BE2C (cell line): ENCODE measurements around the gene ALPL.
"Not testable (repeated sequence)": the region's sequence is repeated elsewhere in the genome, so short reads cannot be mapped to it uniquely, and the experiment has no call there.

ENCODE experiments used
- DNase-seq: peaks from one replicate; pipeline ENCODE4 v3.0.0-alpha.2; 2020
- H3K27me3 ChIP-seq: fragments of 250-450 bp; sonication (Bioruptor Pico); 2 replicates; pipeline ENCODE4 v1.5.1; 2020; ENCODE audit warnings: mild to moderate bottlenecking
- H3K36me3 ChIP-seq: fragments of 250-450 bp; sonication (Bioruptor Pico); 2 replicates; pipeline ENCODE4 v1.5.1; 2020; ENCODE audit warnings: mild to moderate bottlenecking
- H3K4me1 ChIP-seq: fragments of 250-450 bp; sonication (Bioruptor Pico); 2 replicates; pipeline ENCODE4 v1.5.1; 2020
- H3K4me3 ChIP-seq: 2 replicates; pipeline ENCODE4 v1.5.1; 2011; ENCODE audit warnings: low read depth, low read length
- H3K9me3 ChIP-seq: fragments of 250-450 bp; sonication (Bioruptor Pico); 2 replicates; pipeline ENCODE4 v1.5.1; 2020
- TF ChIP-seq, protein P1 (sequence below): IDR thresholded peaks from 2 replicates; pipeline ENCODE4 v1.5.1; 2012; ENCODE audit warnings: mild to moderate bottlenecking, low read depth, low read length

The ALPL gene

DNA sequence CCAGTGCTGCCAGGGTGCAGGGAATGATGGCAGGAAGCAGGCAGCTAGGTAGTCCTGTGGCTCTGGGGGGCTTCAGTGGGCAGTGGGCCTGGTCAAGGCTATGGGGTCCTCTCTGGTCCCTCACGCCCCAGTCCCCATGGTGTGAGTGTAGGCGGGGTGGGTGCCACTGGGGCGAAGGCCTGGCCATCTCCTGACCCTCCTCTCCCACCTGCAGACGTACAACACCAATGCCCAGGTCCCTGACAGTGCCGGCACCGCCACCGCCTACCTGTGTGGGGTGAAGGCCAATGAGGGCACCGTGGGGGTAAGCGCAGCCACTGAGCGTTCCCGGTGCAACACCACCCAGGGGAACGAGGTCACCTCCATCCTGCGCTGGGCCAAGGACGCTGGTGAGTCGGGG lies 53.7 kb downstream of the ALPL start:
- TF ChIP-seq, protein P1, sequence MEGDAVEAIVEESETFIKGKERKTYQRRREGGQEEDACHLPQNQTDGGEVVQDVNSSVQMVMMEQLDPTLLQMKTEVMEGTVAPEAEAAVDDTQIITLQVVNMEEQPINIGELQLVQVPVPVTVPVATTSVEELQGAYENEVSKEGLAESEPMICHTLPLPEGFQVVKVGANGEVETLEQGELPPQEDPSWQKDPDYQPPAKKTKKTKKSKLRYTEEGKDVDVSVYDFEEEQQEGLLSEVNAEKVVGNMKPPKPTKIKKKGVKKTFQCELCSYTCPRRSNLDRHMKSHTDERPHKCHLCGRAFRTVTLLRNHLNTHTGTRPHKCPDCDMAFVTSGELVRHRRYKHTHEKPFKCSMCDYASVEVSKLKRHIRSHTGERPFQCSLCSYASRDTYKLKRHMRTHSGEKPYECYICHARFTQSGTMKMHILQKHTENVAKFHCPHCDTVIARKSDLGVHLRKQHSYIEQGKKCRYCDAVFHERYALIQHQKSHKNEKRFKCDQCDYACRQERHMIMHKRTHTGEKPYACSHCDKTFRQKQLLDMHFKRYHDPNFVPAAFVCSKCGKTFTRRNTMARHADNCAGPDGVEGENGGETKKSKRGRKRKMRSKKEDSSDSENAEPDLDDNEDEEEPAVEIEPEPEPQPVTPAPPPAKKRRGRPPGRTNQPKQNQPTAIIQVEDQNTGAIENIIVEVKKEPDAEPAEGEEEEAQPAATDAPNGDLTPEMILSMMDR: no peak

DNA sequence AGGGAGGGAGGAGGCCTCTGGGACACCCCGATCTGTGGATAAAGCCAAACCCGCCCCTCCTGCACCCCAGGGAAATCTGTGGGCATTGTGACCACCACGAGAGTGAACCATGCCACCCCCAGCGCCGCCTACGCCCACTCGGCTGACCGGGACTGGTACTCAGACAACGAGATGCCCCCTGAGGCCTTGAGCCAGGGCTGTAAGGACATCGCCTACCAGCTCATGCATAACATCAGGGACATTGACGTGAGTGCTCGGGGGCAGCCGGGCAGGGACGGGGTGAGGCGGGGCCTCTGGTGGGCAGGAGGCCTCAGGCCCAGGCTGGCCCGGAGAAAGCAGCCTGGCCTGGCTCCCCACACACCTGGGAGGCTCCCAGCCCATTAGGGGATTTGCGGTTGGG lies 54.7 kb downstream of the ALPL start:
- H3K9me3 ChIP-seq: no peaks in the 10 kb centered on the region
- no peak for DNase-seq
- TF ChIP-seq, protein P1: no peak
- no peaks in the 10 kb centered on the region for H3K4me1 ChIP-seq
- no peaks in the 10 kb centered on the region for H3K36me3 ChIP-seq
- H3K4me3 ChIP-seq: no peak overlapping the region
- H3K27me3 ChIP-seq: no peaks in the 10 kb centered on the region

More for the DNA sequence above, 53.7 kb downstream of the ALPL start:
- Histone ChIP-seq H3K9me3 (no peaks in the 10 kb centered on the region), H3K4me3 (no peak overlapping the region), H3K4me1 (no peaks in the 10 kb centered on the region), H3K27me3 (no peaks in the 10 kb centered on the region), H3K36me3 (no peaks in the 10 kb centered on the region)
- no peak for DNase-seq

DNA sequence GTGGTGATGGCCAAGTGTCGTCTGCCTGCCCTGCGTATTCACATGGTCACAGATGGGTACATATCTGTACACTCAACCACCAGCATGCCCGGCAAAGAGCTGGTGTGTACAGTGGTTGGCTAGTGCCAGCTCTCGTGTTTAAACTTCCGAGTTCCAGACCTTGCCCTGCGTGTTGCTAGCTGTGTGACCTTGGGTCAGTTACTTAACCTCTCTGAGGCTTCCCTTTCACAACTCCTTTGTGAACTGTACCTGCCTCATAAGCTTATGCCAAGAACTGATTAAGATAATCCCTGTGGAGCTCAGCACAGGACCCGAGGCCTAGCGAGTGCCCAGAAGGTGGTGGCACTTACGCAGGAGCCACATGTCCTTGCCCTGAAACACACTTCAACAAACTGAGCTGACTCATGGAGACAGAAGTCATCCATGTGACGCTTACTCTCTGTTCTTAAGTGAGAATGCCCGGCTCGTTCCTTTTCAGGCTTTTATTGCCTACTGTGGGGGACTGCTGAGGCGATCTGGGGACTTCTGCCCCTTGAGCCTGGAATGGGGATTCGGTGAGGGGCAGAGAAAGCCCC lies 55.4 kb downstream of the ALPL start:
- TF ChIP-seq, protein P1: no peak
- DNase-seq: no peak
- Histone ChIP-seq H3K4me1 (no peaks in the 10 kb centered on the region), H3K36me3 (no peaks in the 10 kb centered on the region), H3K4me3 (no peak overlapping the region), H3K9me3 (no peaks in the 10 kb centered on the region), H3K27me3 (no peaks in the 10 kb centered on the region)

DNA sequence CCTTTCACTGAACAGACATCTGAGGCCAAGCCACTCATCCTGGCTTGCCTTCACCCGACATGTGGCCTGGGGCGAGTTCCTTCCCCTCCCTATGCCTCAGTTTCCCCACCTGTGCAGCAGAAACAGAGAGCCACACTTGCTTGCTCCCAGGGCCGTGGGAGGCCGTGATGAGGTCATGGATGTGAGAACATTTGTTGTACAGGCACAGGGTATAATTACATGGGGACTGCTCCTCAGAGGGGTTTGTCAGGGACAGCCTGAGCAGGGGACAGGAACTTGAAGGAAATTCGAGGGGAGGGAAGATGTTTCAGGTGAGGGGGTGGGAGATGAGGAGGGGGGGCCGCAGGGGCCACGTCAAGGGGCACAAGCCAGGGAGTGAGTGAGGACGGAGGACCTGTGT lies 56.1 kb downstream of the ALPL start:
- no peaks in the 10 kb centered on the region for H3K36me3 ChIP-seq
- no peaks in the 10 kb centered on the region for H3K4me1 ChIP-seq

DNA sequence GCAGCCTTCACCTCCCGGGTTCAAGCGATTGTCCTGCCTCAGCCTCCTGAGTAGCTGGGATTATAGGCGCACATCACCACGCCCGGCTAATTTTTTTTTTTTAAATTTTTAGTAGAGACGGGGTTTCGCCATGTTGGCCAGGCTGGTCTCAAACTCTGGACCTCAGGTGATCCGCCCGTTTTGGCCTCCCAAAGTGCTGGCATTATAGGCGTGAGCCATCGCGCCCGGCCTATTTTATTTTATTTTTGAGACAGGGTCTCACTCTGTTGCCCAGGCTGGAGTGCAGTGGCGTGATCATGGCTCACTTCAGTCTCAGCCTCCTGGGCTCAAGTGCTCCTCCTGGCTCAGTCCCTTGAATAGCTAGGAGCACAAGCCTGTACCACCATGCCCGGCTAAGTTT lies 57.1 kb downstream of the ALPL start:
- H3K4me1 ChIP-seq, H3K9me3 ChIP-seq, H3K36me3 ChIP-seq, H3K27me3 ChIP-seq, H3K4me3 ChIP-seq, DNase-seq: not testable (repeated sequence)

More for the DNA sequence above, 56.1 kb downstream of the ALPL start:
- TF ChIP-seq, protein P1: no peak
- Histone ChIP-seq H3K9me3 (no peaks in the 10 kb centered on the region), H3K27me3 (no peaks in the 10 kb centered on the region), H3K4me3 (no peak overlapping the region)
- DNase-seq: no peak

DNA sequence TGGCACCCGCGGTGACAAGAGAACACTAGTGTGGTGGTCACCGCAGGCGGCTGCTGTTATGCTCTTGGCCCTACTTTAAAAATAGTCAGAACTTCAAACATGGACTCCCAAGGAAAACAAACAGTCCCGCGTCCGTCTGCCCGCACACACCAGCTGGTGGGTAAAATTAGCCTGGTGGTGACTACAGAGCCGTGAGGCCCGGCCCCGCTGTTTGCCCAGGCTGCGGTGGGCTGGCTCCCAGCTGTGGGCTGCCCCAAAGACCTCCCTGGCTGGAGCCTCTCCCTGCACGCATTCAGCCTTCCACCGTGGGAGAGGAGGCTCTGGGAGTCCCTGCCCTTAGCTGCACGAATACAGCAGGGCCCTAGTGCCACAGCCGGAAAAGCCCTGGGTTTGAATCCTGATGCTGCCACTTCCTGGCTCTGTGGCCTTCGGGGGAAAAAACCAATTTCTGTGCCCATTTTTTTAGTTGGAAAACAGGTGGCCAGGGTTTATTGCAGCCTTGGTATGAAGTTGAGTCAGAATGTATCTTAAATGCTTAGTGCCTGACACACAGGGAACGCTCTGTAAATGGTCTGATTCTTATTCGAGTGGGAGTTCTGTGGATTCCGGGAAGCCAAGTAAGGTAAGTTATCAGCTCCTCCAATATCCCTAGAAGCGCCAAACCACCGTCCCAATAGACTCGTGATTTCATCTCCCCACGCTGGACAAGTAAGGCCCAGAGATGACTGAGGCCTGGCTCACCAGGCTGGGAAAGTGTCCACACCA lies 58.2 kb downstream of the ALPL start:
- Histone ChIP-seq H3K9me3 (no peaks in the 10 kb centered on the region), H3K36me3 (no peaks in the 10 kb centered on the region), H3K4me1 (no peaks in the 10 kb centered on the region), H3K4me3 (no peak overlapping the region), H3K27me3 (no peaks in the 10 kb centered on the region)
- TF ChIP-seq, protein P1: no peak
- DNase-seq: no peak
